GM19023 (cell line): ENCODE results near the gene OR2C1.

Experiments
- ATAC-seq: cut with Tn5 transposase; IDR thresholded peaks from one replicate; pipeline ENCODE4 v1.9.1; 2021; ENCODE audit warnings: mild to moderate bottlenecking, moderate library complexity; ENCODE audit not compliant: unreplicated experiment

The OR2C1 gene

GRCh38 chr16:3389663-3390338, 34.1 kb downstream of the OR2C1 start:
- no peak for ATAC-seq

GRCh38 chr16:3400446-3400778, 44.7 kb downstream of the OR2C1 start:
- no peak for ATAC-seq

- ATAC-seq = peak; percentile 96
Observed at GRCh38 chr16:3400779-3401688, 45.3 kb downstream of the OR2C1 start, which contains the start of the genes ZNF174 and ZSCAN32. TSS of gene ZNF174 (plus strand) at chr16:3401215. CDS start at chr16:3402005, 790 bp downstream. TSS of gene ZSCAN32 (minus strand) at chr16:3401004. CDS start at chr16:3397557, 3,447 bp downstream.

- no peak for ATAC-seq
Observed at GRCh38 chr16:3401719-3402397, 46.2 kb downstream of the OR2C1 start.
